ENCODE measurements around the gene IKZF3.
"Not testable (repeated sequence)": the region's sequence is repeated elsewhere in the genome, so short reads cannot be mapped to it uniquely, and the experiment has no call there.

IKZF3 gene

DNA sequence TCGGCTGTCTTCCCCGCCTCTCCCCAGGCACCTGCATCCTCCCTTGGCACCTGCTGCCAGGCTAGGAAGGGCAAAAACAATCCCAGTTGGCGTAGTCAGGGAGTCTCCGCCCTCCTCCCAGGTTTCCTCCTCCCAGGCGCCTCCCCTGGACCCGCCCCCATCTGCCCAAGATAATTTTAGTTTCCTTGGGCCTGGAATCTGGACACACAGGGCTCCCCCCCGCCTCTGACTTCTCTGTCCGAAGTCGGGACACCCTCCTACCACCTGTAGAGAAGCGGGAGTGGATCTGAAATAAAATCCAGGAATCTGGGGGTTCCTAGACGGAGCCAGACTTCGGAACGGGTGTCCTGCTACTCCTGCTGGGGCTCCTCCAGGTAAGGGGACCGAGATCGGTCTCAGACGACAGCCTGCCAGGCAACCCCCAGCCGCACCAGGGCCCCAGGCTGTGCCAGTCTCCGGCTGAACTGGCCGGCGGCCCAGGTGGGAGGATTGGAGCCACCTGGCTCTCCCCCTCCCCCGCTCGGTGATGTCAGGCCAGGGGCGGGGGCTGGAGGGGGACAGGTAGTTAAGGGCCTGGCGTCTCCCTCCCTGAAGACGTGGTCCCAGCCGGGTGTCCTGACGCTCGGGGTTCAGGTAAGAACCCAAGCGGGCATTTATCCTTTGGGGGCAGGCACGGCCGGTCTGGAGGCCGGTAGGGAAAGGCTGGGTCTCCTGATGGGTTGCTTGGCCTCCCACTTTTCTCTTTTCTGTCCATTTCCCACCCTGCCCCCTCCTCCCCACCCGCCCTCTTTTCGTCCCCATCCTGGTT, 126.1 kb downstream of the IKZF3 start, which contains the start of gene GRB7:
Gene GRB7, plus strand, starts transcription at position 179 of the 808 bp plus-strand sequence. CDS start 4,364 bp downstream, outside the sequence.
- DNase-seq, result no peak

- DNase-seq, result no peak
Measured at GRCh38 chr17:39737206-39737759, 126.8 kb downstream of the IKZF3 start.

DNA sequence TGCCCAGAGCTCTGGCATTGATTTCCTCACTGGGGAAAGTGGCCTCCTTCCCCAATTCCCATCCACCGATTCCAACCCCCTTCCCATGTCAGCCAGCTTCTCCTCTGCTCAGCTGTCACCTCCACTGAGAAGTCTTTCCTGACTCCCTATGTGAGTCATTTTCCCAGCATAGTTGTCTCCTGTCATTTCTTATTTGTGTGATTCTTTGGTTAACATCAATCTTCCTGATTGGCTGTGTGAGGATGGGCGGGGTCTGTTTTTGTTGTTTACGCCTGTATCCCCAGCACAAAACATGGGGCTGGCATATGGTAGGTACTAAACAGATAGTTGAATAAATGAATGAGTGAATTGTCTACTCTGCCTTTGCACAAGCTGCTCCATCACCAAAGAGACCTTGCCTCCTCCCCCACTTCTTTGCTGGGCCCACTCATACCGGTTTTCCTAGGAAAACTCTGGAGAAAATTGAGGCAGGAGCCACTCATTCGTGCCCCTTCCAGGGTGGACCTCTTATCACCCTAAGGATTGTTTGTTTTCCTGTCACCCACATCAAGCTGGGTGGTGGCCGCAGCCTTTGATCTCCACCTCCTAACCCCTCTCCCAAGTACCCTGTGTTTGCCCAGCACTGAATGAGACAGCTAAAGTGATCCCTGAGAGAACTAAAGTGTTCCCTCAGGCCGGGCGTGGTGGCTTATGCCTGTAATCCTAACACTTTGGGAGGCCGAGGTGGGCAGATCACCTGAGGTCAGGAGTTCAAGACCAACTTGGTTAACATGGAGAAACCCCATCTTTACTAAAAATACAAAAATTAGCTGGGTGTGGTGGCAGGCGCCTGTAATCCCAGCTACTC, 127.6 kb downstream of the IKZF3 start:
- no peak for DNase-seq

DNA sequence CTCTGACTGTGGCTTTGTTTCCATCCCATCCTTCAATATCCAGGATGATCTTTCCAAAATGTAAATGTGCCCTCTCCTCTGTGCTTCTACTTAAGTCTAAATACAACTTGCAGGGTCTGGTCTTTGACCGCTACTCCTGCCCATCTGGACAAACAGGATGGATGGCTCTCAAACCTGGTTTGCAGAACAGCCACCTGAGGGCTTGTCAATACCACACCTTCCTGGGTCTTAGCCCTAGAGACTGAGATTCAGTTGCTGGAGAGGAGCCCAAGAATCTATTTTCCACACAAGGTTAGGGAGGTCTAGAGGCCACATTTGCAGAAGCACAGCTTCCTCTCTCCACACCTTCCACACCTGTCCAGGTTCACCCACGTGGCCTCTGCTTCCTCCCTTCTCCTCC, 128.2 kb downstream of the IKZF3 start:
- no peak for DNase-seq

GRCh38 chr17:39732586-39732985, 131.5 kb downstream of the IKZF3 start:
- DNase-seq, result no peak

GRCh38 chr17:39730095-39730921, 133.8 kb downstream of the IKZF3 start, which contains the start of gene MIEN1:
TSS of gene MIEN1 (minus strand) at chr17:39730532. CDS start at chr17:39730495, 37 bp downstream.
- DNase-seq, result peak; percentile 65 to 71

- no peak for DNase-seq
Measured at GRCh38 chr17:39729280-39729851, 134.7 kb downstream of the IKZF3 start.

DNA sequence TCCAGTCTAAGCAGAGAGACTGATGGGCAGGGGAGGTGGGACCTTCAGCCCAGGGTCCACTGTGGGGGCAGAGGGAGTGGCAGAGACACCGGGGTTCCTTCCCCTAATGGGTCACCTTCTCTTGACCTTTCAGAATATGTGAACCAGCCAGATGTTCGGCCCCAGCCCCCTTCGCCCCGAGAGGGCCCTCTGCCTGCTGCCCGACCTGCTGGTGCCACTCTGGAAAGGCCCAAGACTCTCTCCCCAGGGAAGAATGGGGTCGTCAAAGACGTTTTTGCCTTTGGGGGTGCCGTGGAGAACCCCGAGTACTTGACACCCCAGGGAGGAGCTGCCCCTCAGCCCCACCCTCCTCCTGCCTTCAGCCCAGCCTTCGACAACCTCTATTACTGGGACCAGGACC, 136.6 kb downstream of the IKZF3 start:
- DNase-seq, result no peak

DNA sequence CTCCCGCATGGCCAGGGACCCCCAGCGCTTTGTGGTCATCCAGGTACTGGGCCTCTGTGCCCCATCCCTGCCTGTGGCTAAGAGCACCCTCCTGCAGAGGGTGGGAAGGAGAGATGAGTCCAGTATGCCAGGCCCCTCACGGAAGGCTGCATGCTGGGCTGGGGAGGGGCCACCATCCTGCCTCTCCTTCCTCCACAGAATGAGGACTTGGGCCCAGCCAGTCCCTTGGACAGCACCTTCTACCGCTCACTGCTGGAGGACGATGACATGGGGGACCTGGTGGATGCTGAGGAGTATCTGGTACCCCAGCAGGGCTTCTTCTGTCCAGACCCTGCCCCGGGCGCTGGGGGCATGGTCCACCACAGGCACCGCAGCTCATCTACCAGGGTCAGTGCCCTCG, 137.5 kb downstream of the IKZF3 start:
- no peak for DNase-seq

- not testable (repeated sequence) for DNase-seq
Measured at GRCh38 chr17:39725923-39726322, 138.2 kb downstream of the IKZF3 start.

DNA sequence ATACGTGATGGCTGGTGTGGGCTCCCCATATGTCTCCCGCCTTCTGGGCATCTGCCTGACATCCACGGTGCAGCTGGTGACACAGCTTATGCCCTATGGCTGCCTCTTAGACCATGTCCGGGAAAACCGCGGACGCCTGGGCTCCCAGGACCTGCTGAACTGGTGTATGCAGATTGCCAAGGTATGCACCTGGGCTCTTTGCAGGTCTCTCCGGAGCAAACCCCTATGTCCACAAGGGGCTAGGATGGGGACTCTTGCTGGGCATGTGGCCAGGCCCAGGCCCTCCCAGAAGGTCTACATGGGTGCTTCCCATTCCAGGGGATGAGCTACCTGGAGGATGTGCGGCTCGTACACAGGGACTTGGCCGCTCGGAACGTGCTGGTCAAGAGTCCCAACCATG, 139.4 kb downstream of the IKZF3 start:
- DNase-seq, result no peak

- DNase-seq, result no peak
Measured at GRCh38 chr17:39722965-39723848, 140.9 kb downstream of the IKZF3 start.

- DNase-seq, result no peak
Measured at GRCh38 chr17:39722104-39722503, 142.0 kb downstream of the IKZF3 start.

- no peak for DNase-seq
Measured at GRCh38 chr17:39719563-39720355, 144.4 kb downstream of the IKZF3 start.

DNA sequence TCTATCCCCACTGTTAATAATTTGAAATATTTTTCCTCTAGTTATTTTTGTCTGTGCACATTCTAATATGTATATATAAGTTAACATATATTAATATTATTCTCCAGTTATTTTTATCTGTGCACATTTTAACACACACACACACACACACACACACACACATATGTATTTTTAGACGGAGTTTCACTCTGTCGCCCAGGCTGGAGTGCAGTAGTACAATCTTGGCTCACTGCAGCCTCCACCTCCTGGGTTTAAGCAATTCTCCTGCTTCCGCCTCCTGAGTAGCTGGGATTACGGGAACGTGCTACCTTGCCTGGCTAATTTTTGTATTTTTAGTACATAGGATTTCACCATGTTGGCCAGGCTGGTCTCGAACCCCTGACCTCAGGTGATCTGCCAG, 146.5 kb downstream of the IKZF3 start:
- no peak for DNase-seq

DNA sequence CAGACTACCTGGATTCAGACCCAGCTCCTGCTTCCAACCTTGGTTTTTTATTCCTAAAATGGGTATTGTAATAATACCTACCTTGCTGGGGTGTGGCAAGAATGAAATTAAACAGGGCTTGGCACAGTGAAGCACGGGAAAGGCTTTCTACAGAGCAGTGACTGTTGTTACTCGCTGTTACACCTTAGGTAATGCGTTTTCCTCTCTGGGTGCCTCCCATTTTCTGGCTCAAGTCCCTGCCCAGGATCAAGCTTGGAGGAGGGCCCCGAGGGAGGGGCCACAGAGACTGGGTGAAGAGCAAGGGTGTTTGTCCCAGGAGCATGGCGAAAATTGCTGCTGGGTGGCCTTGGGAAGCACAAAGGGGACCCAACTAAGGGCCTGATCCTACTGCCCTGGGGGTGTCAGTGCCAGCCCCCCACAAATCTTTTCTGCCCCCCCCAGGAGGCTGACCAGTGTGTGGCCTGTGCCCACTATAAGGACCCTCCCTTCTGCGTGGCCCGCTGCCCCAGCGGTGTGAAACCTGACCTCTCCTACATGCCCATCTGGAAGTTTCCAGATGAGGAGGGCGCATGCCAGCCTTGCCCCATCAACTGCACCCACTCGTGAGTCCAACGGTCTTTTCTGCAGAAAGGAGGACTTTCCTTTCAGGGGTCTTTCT, 147.1 kb downstream of the IKZF3 start:
- DNase-seq, result no peak

DNA sequence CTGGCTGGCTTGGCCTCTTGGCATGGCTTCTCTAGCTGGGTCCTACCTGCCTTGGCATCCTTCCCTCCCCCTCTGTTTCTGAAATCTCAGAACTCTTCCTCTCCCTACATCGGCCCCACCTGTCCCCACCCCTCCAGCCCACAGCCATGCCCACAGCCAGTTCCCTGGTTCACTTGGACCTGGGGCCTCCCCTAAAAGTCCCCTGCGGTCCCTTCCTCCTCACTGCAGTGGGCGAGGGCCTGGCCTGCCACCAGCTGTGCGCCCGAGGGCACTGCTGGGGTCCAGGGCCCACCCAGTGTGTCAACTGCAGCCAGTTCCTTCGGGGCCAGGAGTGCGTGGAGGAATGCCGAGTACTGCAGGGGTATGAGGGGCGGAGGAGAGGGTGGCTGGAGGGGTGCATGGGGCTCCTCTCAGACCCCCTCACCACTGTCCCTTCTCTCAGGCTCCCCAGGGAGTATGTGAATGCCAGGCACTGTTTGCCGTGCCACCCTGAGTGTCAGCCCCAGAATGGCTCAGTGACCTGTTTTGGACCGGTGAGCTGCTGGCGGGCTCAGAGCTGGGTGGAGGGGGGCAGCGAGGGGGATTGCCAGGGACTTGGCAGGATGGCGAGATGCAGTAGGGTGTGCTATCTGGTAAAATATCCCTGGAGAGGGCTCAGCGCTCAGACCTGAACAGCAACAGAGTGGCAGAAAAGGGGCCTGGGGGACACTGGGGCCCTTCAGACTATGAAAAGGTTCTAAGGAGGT, 147.9 kb downstream of the IKZF3 start:
- DNase-seq, result no peak

DNA sequence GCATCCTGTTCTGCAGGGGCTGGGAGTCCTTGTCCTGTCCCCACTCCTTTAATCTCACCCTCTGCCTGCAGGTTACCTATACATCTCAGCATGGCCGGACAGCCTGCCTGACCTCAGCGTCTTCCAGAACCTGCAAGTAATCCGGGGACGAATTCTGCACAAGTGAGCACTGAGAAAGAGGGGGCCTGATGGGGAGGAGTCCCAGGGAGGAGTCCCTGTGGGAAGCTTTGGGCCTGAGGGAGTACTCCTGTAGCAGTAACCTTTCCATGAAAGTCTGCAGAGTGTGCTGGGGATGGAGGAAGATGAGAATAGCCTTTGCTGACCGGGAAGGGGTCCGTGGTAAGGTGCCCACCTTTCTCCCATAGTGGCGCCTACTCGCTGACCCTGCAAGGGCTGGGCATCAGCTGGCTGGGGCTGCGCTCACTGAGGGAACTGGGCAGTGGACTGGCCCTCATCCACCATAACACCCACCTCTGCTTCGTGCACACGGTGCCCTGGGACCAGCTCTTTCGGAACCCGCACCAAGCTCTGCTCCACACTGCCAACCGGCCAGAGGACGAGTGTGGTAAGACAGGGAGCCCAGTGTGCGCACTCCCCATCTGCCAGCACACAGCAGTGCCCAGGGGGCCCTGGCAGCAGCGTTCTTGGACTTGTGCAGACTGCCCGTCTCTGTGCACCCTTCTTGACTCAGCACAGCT, 148.6 kb downstream of the IKZF3 start:
- no peak for DNase-seq

Data from SHP77 (cell line).